Panc1 (cell line): ENCODE measurements around the gene CCDC47. TPM values are rescaled to one million over a fixed set of nuclear protein-coding genes. Genes with fewer than 3 reads are reported as not detected.

Experiments
- ATAC-seq: fragments of 200-7000 bp; cut with Tn5 transposase; 2 replicates; pipeline ENCODE4 v1.9.1; 2020; ENCODE audit warnings: mild to moderate bottlenecking, moderate library complexity
- BruUV-seq: library from RNA; stranded (reverse); fragments of 400-500 nt; replicated peaks from 2 replicates; lab custom pipeline; 2021; lab: Mats Ljungman, UMichigan
- CTCF ChIA-PET: fragments of 300-600 bp; sonication (Branson Sonifier 250); formaldehyde crosslinking; loops from one replicate; lab custom pipeline; 2022; ENCODE audit warnings: antibody characterized with exemption; lab: Charles Lee
- POLR2A ChIA-PET: fragments of 300-600 bp; sonication (Branson Sonifier 250); formaldehyde crosslinking; loops from one replicate; lab custom pipeline; 2022; ENCODE audit warnings: antibody characterized with exemption; lab: Charles Lee
- DNase-seq: peaks from one replicate; pipeline ENCODE4 v3.0.0-alpha.2; 2010; ENCODE audit warnings: low read depth, low spot score
- H3K27ac ChIP-seq: 2 replicates; pipeline ENCODE4 v1.5.1; 2011; ENCODE audit warnings: mild to moderate bottlenecking, low read length, inconsistent platforms
- H3K27me3 ChIP-seq: fragments of 200-500 bp; sonication (Bioruptor generic); 2 replicates; pipeline ENCODE4 v1.6.0; 2014; ENCODE audit warnings: low read length, inconsistent platforms; ENCODE audit not compliant: control insufficient read depth, insufficient read depth
- H3K36me3 ChIP-seq: fragments of 200-500 bp; sonication (Bioruptor generic); 2 replicates; pipeline ENCODE4 v1.5.1; 2014; ENCODE audit warnings: inconsistent platforms, mild to moderate bottlenecking, low read length, moderate library complexity; ENCODE audit not compliant: control insufficient read depth, insufficient read depth
- H3K4me1 ChIP-seq: 2 replicates; pipeline ENCODE4 v1.5.1; 2011; ENCODE audit warnings: inconsistent platforms, mild to moderate bottlenecking, low read length, moderate library complexity; ENCODE audit not compliant: control insufficient read depth, insufficient read depth
- H3K4me3 ChIP-seq, 2 experiments: 2 replicates each; pipeline ENCODE4 v1.5.1; 2011 to 2012; ENCODE audit warnings: low read depth in 2 of 2, low read length in 2 of 2, mild to moderate bottlenecking in 2 of 2, inconsistent platforms in 1 of 2, moderate library complexity in 1 of 2
- H3K9me3 ChIP-seq: fragments of 200-500 bp; sonication (Bioruptor generic); 2 replicates; pipeline ENCODE4 v1.5.1; 2014; ENCODE audit warnings: low read depth, mild to moderate bottlenecking, inconsistent platforms, low read length, moderate library complexity; ENCODE audit not compliant: control insufficient read depth, insufficient read depth
- POLR2AphosphoS5 ChIP-seq: IDR thresholded peaks from 2 replicates; pipeline ENCODE4 v1.6.1; 2012; ENCODE audit warnings: mild to moderate bottlenecking, low read depth, low read length, moderate library complexity
- SIN3A ChIP-seq: IDR thresholded peaks from 2 replicates; pipeline ENCODE4 v1.6.1; 2012; ENCODE audit warnings: low read depth, mild to moderate bottlenecking, low read length, moderate library complexity, borderline replicate concordance; ENCODE audit not compliant: insufficient read depth
- TCF7L2 ChIP-seq: IDR thresholded peaks from 2 replicates; pipeline ENCODE4 v1.6.1; 2011; ENCODE audit warnings: mild to moderate bottlenecking, low read depth, low read length, inconsistent platforms
- in situ Hi-C: cut with HindIII; loops from 2 replicates; pipeline ENCODE4 v1.10.0; 2016; ENCODE audit warnings: low sequenced_read_pairs, low pct_unique_long_range_greater_than_20kb
- intact Hi-C: fragments of 100-400 bp; cut with micrococcal nuclease; formaldehyde crosslinking; loops from one replicate; pipeline ENCODE4 v1.10.0; 2022; ENCODE audit not compliant: unreplicated experiment
- total RNA-seq: library from RNA; stranded (reverse); gene quantifications from one replicate; pipeline ENCODE4 v1.2.1, GENCODE V29; 2021; ENCODE audit not compliant: unreplicated experiment
- TF ChIP-seq, protein P1 (sequence below), 2 experiments: IDR thresholded peaks; 2 replicates each; pipeline ENCODE4 v1.6.1; 2011 to 2012; ENCODE audit warnings: low read depth in 2 of 2, control low read depth in 1 of 2, low read length in 1 of 2, mild to moderate bottlenecking in 1 of 2, moderate library complexity in 1 of 2; ENCODE audit not compliant: insufficient read depth in 1 of 2
- TF ChIP-seq, protein P2 (sequence below): fragments of 450-650 bp; IDR thresholded peaks from 2 replicates; pipeline ENCODE4 v1.5.1; 2017; ENCODE audit warnings: mild to moderate bottlenecking

Gene CCDC47
- total RNA-seq, 1 experiment from 2014 or later: 64.8 TPM

DNA sequence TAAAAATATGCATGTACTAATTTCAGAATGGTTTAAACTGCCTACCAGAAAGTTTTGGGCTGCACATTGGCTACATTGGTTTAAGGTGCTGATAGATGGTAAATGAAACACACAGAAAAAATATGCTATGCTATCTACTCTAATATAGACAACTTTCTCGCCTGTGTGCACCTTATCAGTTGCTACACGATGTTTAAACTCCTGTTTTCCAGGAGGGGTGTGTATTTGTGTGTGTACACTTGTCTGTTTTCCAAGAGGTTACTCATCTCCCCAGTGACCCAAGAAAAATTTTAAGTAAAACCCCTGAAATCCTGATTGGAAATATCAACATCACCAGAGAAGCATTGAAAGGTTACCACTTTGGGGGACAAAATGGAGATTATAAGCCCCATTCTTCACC is 32.2 kb upstream of the CCDC47 start:
- ATAC-seq (no peak), DNase-seq (no peak)
- no peak overlapping the region for H3K27ac ChIP-seq
- in situ Hi-C loops (no loop called here), intact Hi-C loops (no loop called here)
- no peaks in the 10 kb centered on the region for H3K4me1 ChIP-seq
- H3K27me3 ChIP-seq: no peaks in the 10 kb centered on the region
- POLR2A ChIA-PET: no interaction called here
- peaks cover 54% of the 10 kb centered on the region for H3K36me3 ChIP-seq
- CTCF ChIA-PET: no interaction called here
- TSS peak; percentile 28 for BruUV-seq
- H3K4me3 ChIP-seq: no peak overlapping the region
- TF ChIP-seq POLR2AphosphoS5 (no peak), SIN3A (no peak), TCF7L2 (no peak)
- TF ChIP-seq, protein P1, sequence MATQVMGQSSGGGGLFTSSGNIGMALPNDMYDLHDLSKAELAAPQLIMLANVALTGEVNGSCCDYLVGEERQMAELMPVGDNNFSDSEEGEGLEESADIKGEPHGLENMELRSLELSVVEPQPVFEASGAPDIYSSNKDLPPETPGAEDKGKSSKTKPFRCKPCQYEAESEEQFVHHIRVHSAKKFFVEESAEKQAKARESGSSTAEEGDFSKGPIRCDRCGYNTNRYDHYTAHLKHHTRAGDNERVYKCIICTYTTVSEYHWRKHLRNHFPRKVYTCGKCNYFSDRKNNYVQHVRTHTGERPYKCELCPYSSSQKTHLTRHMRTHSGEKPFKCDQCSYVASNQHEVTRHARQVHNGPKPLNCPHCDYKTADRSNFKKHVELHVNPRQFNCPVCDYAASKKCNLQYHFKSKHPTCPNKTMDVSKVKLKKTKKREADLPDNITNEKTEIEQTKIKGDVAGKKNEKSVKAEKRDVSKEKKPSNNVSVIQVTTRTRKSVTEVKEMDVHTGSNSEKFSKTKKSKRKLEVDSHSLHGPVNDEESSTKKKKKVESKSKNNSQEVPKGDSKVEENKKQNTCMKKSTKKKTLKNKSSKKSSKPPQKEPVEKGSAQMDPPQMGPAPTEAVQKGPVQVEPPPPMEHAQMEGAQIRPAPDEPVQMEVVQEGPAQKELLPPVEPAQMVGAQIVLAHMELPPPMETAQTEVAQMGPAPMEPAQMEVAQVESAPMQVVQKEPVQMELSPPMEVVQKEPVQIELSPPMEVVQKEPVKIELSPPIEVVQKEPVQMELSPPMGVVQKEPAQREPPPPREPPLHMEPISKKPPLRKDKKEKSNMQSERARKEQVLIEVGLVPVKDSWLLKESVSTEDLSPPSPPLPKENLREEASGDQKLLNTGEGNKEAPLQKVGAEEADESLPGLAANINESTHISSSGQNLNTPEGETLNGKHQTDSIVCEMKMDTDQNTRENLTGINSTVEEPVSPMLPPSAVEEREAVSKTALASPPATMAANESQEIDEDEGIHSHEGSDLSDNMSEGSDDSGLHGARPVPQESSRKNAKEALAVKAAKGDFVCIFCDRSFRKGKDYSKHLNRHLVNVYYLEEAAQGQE (IDR thresholded peaks at IDR 0.05; ENCODE audit: insufficient read depth in 1 of 2, low read depth in 2 of 2, low read length in 1 of 2): no peak
- TF ChIP-seq, protein P2, sequence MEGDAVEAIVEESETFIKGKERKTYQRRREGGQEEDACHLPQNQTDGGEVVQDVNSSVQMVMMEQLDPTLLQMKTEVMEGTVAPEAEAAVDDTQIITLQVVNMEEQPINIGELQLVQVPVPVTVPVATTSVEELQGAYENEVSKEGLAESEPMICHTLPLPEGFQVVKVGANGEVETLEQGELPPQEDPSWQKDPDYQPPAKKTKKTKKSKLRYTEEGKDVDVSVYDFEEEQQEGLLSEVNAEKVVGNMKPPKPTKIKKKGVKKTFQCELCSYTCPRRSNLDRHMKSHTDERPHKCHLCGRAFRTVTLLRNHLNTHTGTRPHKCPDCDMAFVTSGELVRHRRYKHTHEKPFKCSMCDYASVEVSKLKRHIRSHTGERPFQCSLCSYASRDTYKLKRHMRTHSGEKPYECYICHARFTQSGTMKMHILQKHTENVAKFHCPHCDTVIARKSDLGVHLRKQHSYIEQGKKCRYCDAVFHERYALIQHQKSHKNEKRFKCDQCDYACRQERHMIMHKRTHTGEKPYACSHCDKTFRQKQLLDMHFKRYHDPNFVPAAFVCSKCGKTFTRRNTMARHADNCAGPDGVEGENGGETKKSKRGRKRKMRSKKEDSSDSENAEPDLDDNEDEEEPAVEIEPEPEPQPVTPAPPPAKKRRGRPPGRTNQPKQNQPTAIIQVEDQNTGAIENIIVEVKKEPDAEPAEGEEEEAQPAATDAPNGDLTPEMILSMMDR: no peak
- H3K9me3 ChIP-seq: no peaks in the 10 kb centered on the region

DNA sequence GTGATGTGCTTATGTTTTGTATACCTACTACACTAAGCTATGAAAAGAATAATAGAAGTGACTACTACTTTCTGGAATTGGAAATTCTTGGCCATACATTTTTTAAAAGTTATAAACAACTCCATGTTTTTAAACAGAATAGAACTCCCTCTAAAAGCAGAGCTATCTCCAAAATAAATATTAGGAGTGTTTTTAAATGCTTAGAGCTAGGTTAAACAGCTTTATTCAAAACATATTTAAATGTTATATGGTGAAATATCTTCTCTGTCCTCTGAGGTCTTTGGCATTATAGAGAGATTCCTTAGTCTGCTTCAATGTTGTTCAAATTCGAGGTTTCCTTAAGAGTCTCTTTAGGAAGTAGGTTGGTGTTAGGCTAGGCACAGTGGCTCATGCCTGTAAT is 30.9 kb upstream of the CCDC47 start:
- Histone ChIP-seq H3K4me3 (no peak overlapping the region), H3K4me1 (no peaks in the 10 kb centered on the region), H3K36me3 (peaks cover 54% of the 10 kb centered on the region), H3K9me3 (no peaks in the 10 kb centered on the region), H3K27ac (no peak overlapping the region), H3K27me3 (no peaks in the 10 kb centered on the region)
- POLR2A ChIA-PET: interaction anchor here (0.6 kb wide), 1 partner anchor 47 kb away, joined by 7 read pairs; no protein-coding TSS in a partner anchor
- ATAC-seq (no peak), DNase-seq (no peak)
- in situ Hi-C loops (no loop called here), intact Hi-C loops (no loop called here)
- BruUV-seq: no TSS peak
- TF ChIP-seq, protein P1 (IDR thresholded peaks at IDR 0.05; ENCODE audit: insufficient read depth in 1 of 2, low read depth in 2 of 2, low read length in 1 of 2): no peak
- no peak for TF ChIP-seq POLR2AphosphoS5
- TF ChIP-seq, protein P2: no peak
- TF ChIP-seq TCF7L2: no peak
- TF ChIP-seq SIN3A: no peak
- CTCF ChIA-PET: no interaction called here
